HepG2 (cell line): Measurements from ENCODE around the gene DDX39B. TPM values are rescaled to one million over a fixed set of nuclear protein-coding genes. Genes with fewer than 3 reads are reported as not detected.
A peak's percentile ranks its signal among the peaks of the same experiment; 100 is the strongest.

Source experiments
- CENPT ChIP-seq: sonication (generic); formaldehyde crosslinking; IDR thresholded peaks from 2 replicates; pipeline ENCODE4 v1.8.0; 2022; ENCODE audit warnings: low read depth, mild to moderate bottlenecking, moderate library complexity, missing genetic modification reagents
- HCFC1 ChIP-seq: fragments of 150-350 bp; IDR thresholded peaks from 2 replicates; pipeline ENCODE4 v1.6.1; 2014; ENCODE audit warnings: low read depth, low read length
- HES4 ChIP-seq: sonication (generic); formaldehyde crosslinking; IDR thresholded peaks from 2 replicates; pipeline ENCODE4 v1.9.0; 2021; ENCODE audit warnings: mild to moderate bottlenecking, missing genetic modification reagents, borderline replicate concordance
- NR0B2 ChIP-seq: sonication (generic); formaldehyde crosslinking; IDR thresholded peaks from 2 replicates; pipeline ENCODE4 v1.4.0; 2020; ENCODE audit warnings: mild to moderate bottlenecking, missing genetic modification reagents
- SMAD9 ChIP-seq: sonication (generic); formaldehyde crosslinking; IDR thresholded peaks from 2 replicates; pipeline ENCODE4 v1.5.1; 2020; ENCODE audit warnings: mild to moderate bottlenecking, missing genetic modification reagents
- SP4 ChIP-seq: sonication (generic); formaldehyde crosslinking; IDR thresholded peaks from 2 replicates; pipeline ENCODE4 v1.8.1; 2023; ENCODE audit warnings: mild to moderate bottlenecking, missing genetic modification reagents
- TBP ChIP-seq: sonication (generic); formaldehyde crosslinking; IDR thresholded peaks from 2 replicates; pipeline ENCODE4 v1.5.0; 2020; ENCODE audit warnings: missing genetic modification reagents
- TFDP1 ChIP-seq: IDR thresholded peaks from 2 replicates; pipeline ENCODE4 v1.6.1; 2016; ENCODE audit warnings: missing compliant biosample characterization, missing genetic modification reagents, borderline replicate concordance
- ZFX ChIP-seq: sonication (generic); formaldehyde crosslinking; IDR thresholded peaks from 2 replicates; pipeline ENCODE4 v1.4.0; 2020; ENCODE audit warnings: mild to moderate bottlenecking, low read depth, missing genetic modification reagents, moderate library complexity
- ZNF12 ChIP-seq: sonication (generic); formaldehyde crosslinking; IDR thresholded peaks from 2 replicates; pipeline ENCODE4 v1.5.0; 2020; ENCODE audit warnings: missing genetic modification reagents
- ZNF282 ChIP-seq: fragments of 450-650 bp; IDR thresholded peaks from 2 replicates; pipeline ENCODE4 v1.6.1; 2018; ENCODE audit not compliant: partially characterized antibody
- ZNF672 ChIP-seq: sonication (generic); formaldehyde crosslinking; IDR thresholded peaks from 2 replicates; pipeline ENCODE4 v1.8.1; 2022; ENCODE audit warnings: missing genetic modification reagents
- ZNF770 ChIP-seq: sonication (generic); formaldehyde crosslinking; IDR thresholded peaks from 2 replicates; pipeline ENCODE4 v1.5.0; 2020; ENCODE audit warnings: mild to moderate bottlenecking, missing genetic modification reagents
- ZNF781 ChIP-seq: sonication (generic); formaldehyde crosslinking; IDR thresholded peaks from 2 replicates; pipeline ENCODE4 v1.5.1; 2020; ENCODE audit warnings: borderline replicate concordance, mild to moderate bottlenecking, missing genetic modification reagents; ENCODE audit errors: not compliant biosample characterization
- ZNF878 ChIP-seq: sonication (generic); formaldehyde crosslinking; IDR thresholded peaks from 2 replicates; pipeline ENCODE4 v1.8.1; 2023; ENCODE audit warnings: mild to moderate bottlenecking, missing genetic modification reagents, moderate library complexity
- ZSCAN31 ChIP-seq: sonication (generic); formaldehyde crosslinking; IDR thresholded peaks from 2 replicates; pipeline ENCODE4 v1.5.0; 2020; ENCODE audit warnings: low read depth, mild to moderate bottlenecking, missing genetic modification reagents
- ZSCAN9 ChIP-seq: IDR thresholded peaks from 2 replicates; pipeline ENCODE4 v1.6.1; 2016; ENCODE audit warnings: borderline replicate concordance
- polyA plus RNA-seq, 8 experiments: library from polyadenylated mRNA; depleted of rRNA in 3 of 8; stranded (reverse) in 7 of 8; unstranded in 1 of 8; fragments of >200 nt; fragmentation: Illumina TruSeq in 4 of 8; extraction: Trizol in 4 of 8; gene quantifications; 2 replicates each; pipeline versions ENCODE4 v1.2.1 to v1.2.3, GENCODE V29; 2011 to 2016; ENCODE audit warnings: low read depth in 4 of 8, missing spikeins in 1 of 8, mixed read lengths in 1 of 8; ENCODE audit not compliant: insufficient read depth in 1 of 8
- total RNA-seq, 5 experiments: library from RNA; depleted of rRNA; stranded (reverse); fragments of >200 nt; fragmentation: Illumina TruSeq; extraction: Trizol; gene quantifications; 2 replicates each; pipeline ENCODE4 v1.2.3, GENCODE V29; 2016; ENCODE audit warnings: low read depth in 1 of 5
- TF ChIP-seq, protein P1 (sequence below): sonication (generic); formaldehyde crosslinking; conservative IDR thresholded peaks from 2 replicates; pipeline ENCODE4 v1.8.1; 2023; ENCODE audit warnings: missing genetic modification reagents
- TF ChIP-seq, protein P2 (sequence below): IDR thresholded peaks from 2 replicates; pipeline ENCODE4 v1.6.1; 2012; ENCODE audit warnings: low read depth, low read length, improper control_type of control experiment
- TF ChIP-seq, protein P3 (sequence below): IDR thresholded peaks from 2 replicates; pipeline ENCODE4 v1.6.1; 2016

Gene DDX39B
- total and polyA plus RNA-seq, 2 of the 13 experiments (the other 11 are each of a cell fraction or from before 2014, with no cell fraction given): 570 to 678 TPM

GRCh38 chr6:31541658-31542521, at the start of gene DDX39B (continued):
- TF ChIP-seq TFDP1 (CRISPR knock-in tag) (peak; percentile 97), HCFC1 (peak; percentile 54; the same call in 1 of the 2 replicates), ZNF770 (no peak), ZNF12 (peak; percentile 38; the same call in 1 of the 2 replicates), NR0B2 (CRISPR knock-in tag) (peak; percentile 95), HES4 (peak; percentile 91), ZSCAN9 (CRISPR knock-in tag) (peak; percentile 78; the same call in 1 of the 2 replicates), ZFX (CRISPR knock-in tag) (peak; percentile 99), SP4 (CRISPR knock-in tag) (peak; percentile 78), ZNF781 (CRISPR knock-in tag) (peak; percentile 95), ZSCAN31 (peak; percentile 76; the same call in 1 of the 2 replicates), TBP (CRISPR knock-in tag) (no peak), ZNF282 (no peak), ZNF672 (CRISPR knock-in tag) (no peak), CENPT (CRISPR knock-in tag) (peak; percentile 27; the same call in 1 of the 2 replicates), SMAD9 (CRISPR knock-in tag) (0 out of 2 replicates have a peak, but pooled peaks have one; percentile 87), ZNF878 (CRISPR knock-in tag) (peak; percentile 97)
- TF ChIP-seq, protein P1, sequence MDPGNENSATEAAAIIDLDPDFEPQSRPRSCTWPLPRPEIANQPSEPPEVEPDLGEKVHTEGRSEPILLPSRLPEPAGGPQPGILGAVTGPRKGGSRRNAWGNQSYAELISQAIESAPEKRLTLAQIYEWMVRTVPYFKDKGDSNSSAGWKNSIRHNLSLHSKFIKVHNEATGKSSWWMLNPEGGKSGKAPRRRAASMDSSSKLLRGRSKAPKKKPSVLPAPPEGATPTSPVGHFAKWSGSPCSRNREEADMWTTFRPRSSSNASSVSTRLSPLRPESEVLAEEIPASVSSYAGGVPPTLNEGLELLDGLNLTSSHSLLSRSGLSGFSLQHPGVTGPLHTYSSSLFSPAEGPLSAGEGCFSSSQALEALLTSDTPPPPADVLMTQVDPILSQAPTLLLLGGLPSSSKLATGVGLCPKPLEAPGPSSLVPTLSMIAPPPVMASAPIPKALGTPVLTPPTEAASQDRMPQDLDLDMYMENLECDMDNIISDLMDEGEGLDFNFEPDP: no peak
- TF ChIP-seq, protein P2, sequence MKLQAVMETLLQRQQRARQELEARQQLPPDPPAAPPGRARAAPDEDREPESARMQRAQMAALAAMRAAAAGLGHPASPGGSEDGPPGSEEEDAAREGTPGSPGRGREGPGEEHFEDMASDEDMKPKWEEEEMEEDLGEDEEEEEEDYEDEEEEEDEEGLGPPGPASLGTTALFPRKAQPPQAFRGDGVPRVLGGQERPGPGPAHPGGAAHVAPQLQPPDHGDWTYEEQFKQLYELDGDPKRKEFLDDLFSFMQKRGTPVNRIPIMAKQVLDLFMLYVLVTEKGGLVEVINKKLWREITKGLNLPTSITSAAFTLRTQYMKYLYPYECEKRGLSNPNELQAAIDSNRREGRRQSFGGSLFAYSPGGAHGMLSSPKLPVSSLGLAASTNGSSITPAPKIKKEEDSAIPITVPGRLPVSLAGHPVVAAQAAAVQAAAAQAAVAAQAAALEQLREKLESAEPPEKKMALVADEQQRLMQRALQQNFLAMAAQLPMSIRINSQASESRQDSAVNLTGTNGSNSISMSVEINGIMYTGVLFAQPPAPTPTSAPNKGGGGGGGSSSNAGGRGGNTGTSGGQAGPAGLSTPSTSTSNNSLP: 0 out of 2 replicates have a peak, but pooled peaks have one; percentile 6
- TF ChIP-seq, protein P3, sequence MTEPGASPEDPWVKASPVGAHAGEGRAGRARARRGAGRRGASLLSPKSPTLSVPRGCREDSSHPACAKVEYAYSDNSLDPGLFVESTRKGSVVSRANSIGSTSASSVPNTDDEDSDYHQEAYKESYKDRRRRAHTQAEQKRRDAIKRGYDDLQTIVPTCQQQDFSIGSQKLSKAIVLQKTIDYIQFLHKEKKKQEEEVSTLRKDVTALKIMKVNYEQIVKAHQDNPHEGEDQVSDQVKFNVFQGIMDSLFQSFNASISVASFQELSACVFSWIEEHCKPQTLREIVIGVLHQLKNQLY (CRISPR knock-in tag): 0 out of 2 replicates have a peak, but pooled peaks have one; percentile 44
